Vagina (tissue), 2 donors: ENCODE measurements around the gene ANGPTL8.

Experiments
- CTCF ChIP-seq, 3 experiments: fragments of 450-650 bp in 2 of 3; fragments of 200-600 bp in 1 of 3; sonication (generic) in 1 of 3; IDR thresholded peaks; one replicate each; pipeline ENCODE4 v1.5.1; 2017 to 2019; ENCODE audit warnings: antibody characterized with exemption in 3 of 3, mild to moderate bottlenecking in 2 of 3, moderate library complexity in 2 of 3
- POLR2A ChIP-seq, 2 donors: fragments of 450-650 bp; IDR thresholded peaks; one replicate each; pipeline ENCODE4 v1.6.1; 2017; ENCODE audit warnings: antibody characterized with exemption in 2 of 2, mild to moderate bottlenecking in 2 of 2, moderate library complexity in 2 of 2
- POLR2AphosphoS5 ChIP-seq, 2 donors: sonication (generic); formaldehyde crosslinking; IDR thresholded peaks; one replicate each; pipeline ENCODE4 v1.9.0; 2017; ENCODE audit warnings: antibody characterized with exemption in 2 of 2, mild to moderate bottlenecking in 2 of 2, low read depth in 1 of 2; ENCODE audit not compliant: insufficient read depth in 1 of 2

- TF ChIP-seq CTCF (IDR thresholded peaks at IDR 0.05), result no peak
- TF ChIP-seq POLR2AphosphoS5 (IDR thresholded peaks at IDR 0.05; ENCODE audit: insufficient read depth in 1 of 2, low read depth in 1 of 2), result no peak
- TF ChIP-seq POLR2A (IDR thresholded peaks at IDR 0.05), result no peak
Observed at GRCh38 chr19:11284515-11284914, 45.1 kb downstream of the ANGPTL8 start.
